IPS-18a (cell line): Measurements from ENCODE around the gene CCDC85B.
A peak's percentile ranks its signal among the peaks of the same experiment; 100 is the strongest.

Source experiments
- H3K27ac ChIP-seq: one replicate; pipeline ENCODE4 v1.5.1; 2013; ENCODE audit warnings: low read length
- H3K27me3 ChIP-seq: one replicate; pipeline ENCODE4 v1.6.1; 2013; ENCODE audit warnings: mild to moderate bottlenecking, low read length; ENCODE audit not compliant: control insufficient read depth, insufficient read depth
- H3K36me3 ChIP-seq: one replicate; pipeline ENCODE4 v1.6.1; 2013; ENCODE audit warnings: low read depth, low read length; ENCODE audit not compliant: control insufficient read depth
- H3K4me1 ChIP-seq: one replicate; pipeline ENCODE4 v1.6.1; 2013; ENCODE audit warnings: low read depth, low read length; ENCODE audit not compliant: control insufficient read depth
- H3K4me3 ChIP-seq: one replicate; pipeline ENCODE4 v1.5.1; 2013; ENCODE audit warnings: low read length
- H3K9ac ChIP-seq: one replicate; pipeline ENCODE4 v1.6.1; 2013; ENCODE audit warnings: mild to moderate bottlenecking, low read length, moderate library complexity
- H3K9me3 ChIP-seq: one replicate; pipeline ENCODE4 v1.6.1; 2013; ENCODE audit warnings: low read depth, low read length; ENCODE audit not compliant: control insufficient read depth

The CCDC85B gene

GRCh38 chr11:65858681-65859087, 31.8 kb upstream of the CCDC85B start:
- no peaks in the 10 kb centered on the region for H3K9me3 ChIP-seq
- H3K36me3 ChIP-seq: peaks cover 32% of the 10 kb centered on the region
- H3K27me3 ChIP-seq: no peaks in the 10 kb centered on the region
- H3K9ac ChIP-seq: peak overlapping the region; percentile 93
- H3K4me1 ChIP-seq: peaks cover 4% of the 10 kb centered on the region
- H3K4me3 ChIP-seq: peak overlapping the region; percentile 96
- peak overlapping the region; percentile 94 for H3K27ac ChIP-seq

- Histone ChIP-seq H3K4me3 (peak overlapping the region; percentile 96), H3K4me1 (peaks cover 4% of the 10 kb centered on the region), H3K9ac (peak overlapping the region; percentile 93), H3K9me3 (no peaks in the 10 kb centered on the region), H3K36me3 (peaks cover 32% of the 10 kb centered on the region), H3K27me3 (no peaks in the 10 kb centered on the region), H3K27ac (peak overlapping the region; percentile 94)
Observed at GRCh38 chr11:65859095-65859811, 31.2 kb upstream of the CCDC85B start.

GRCh38 chr11:65859812-65860277, 30.6 kb upstream of the CCDC85B start:
- Histone ChIP-seq H3K4me1 (peaks cover 4% of the 10 kb centered on the region), H3K9me3 (no peaks in the 10 kb centered on the region), H3K27ac (peak overlapping the region; percentile 93), H3K4me3 (peak overlapping the region; percentile 86), H3K36me3 (peaks cover 31% of the 10 kb centered on the region), H3K9ac (peak overlapping the region; percentile 86), H3K27me3 (no peaks in the 10 kb centered on the region)

GRCh38 chr11:65860278-65861164, 30.0 kb upstream of the CCDC85B start, which contains the start of gene MUS81:
Gene MUS81, plus strand, starts transcription at chr11:65860433. Its CDS starts 321 bp downstream, at chr11:65860754.
- H3K27me3 ChIP-seq: no peaks in the 10 kb centered on the region
- H3K9ac ChIP-seq: peak within 1 kb of the TSS; percentile 86
- H3K27ac ChIP-seq: peak within 1 kb of the TSS; percentile 93
- peaks cover 4% of the 10 kb centered on the region for H3K4me1 ChIP-seq
- H3K4me3 ChIP-seq: peak within 1 kb of the TSS; percentile 86
- peaks cover 31% of the 10 kb centered on the region for H3K36me3 ChIP-seq
- H3K9me3 ChIP-seq: no peaks in the 10 kb centered on the region

GRCh38 chr11:65861165-65861505, 29.3 kb upstream of the CCDC85B start:
- peak overlapping the region; percentile 86 for H3K4me3 ChIP-seq
- peaks cover 2% of the 10 kb centered on the region for H3K4me1 ChIP-seq
- no peaks in the 10 kb centered on the region for H3K9me3 ChIP-seq
- H3K36me3 ChIP-seq: peaks cover 28% of the 10 kb centered on the region
- peak overlapping the region; percentile 8 for H3K27ac ChIP-seq
- H3K9ac ChIP-seq: peak overlapping the region; percentile 86
- no peaks in the 10 kb centered on the region for H3K27me3 ChIP-seq

GRCh38 chr11:65861533-65862183, 28.8 kb upstream of the CCDC85B start:
- Histone ChIP-seq H3K9ac (peak overlapping the region; percentile 86), H3K4me1 (no peaks in the 10 kb centered on the region), H3K9me3 (no peaks in the 10 kb centered on the region), H3K4me3 (peak overlapping the region; percentile 86), H3K27ac (no peak overlapping the region), H3K27me3 (no peaks in the 10 kb centered on the region), H3K36me3 (peaks cover 26% of the 10 kb centered on the region)

- H3K27ac ChIP-seq: no peak overlapping the region
- H3K9me3 ChIP-seq: no peaks in the 10 kb centered on the region
- H3K4me1 ChIP-seq: no peaks in the 10 kb centered on the region
- no peak overlapping the region for H3K4me3 ChIP-seq
- no peak overlapping the region for H3K9ac ChIP-seq
- H3K27me3 ChIP-seq: no peaks in the 10 kb centered on the region
- H3K36me3 ChIP-seq: peaks cover 26% of the 10 kb centered on the region
Observed at GRCh38 chr11:65862191-65862735, 28.2 kb upstream of the CCDC85B start.

- Histone ChIP-seq H3K27me3 (no peaks in the 10 kb centered on the region), H3K4me3 (no peak overlapping the region), H3K36me3 (peaks cover 26% of the 10 kb centered on the region), H3K27ac (no peak overlapping the region), H3K4me1 (no peaks in the 10 kb centered on the region), H3K9ac (no peak overlapping the region), H3K9me3 (no peaks in the 10 kb centered on the region)
Observed at GRCh38 chr11:65862941-65863888, 27.3 kb upstream of the CCDC85B start.

GRCh38 chr11:65863889-65864705, 26.4 kb upstream of the CCDC85B start:
- Histone ChIP-seq H3K9me3 (no peaks in the 10 kb centered on the region), H3K4me3 (no peak overlapping the region), H3K9ac (no peak overlapping the region), H3K4me1 (no peaks in the 10 kb centered on the region), H3K27me3 (peaks cover 3% of the 10 kb centered on the region), H3K27ac (no peak overlapping the region), H3K36me3 (peaks cover 26% of the 10 kb centered on the region)
